A549 (cell line): Measurements from ENCODE around the gene ERN1. TPM values are rescaled to one million over a fixed set of nuclear protein-coding genes. Genes with fewer than 3 reads are reported as not detected.

Source experiments
- ATAC-seq, 2 experiments: fragments of 200-7000 bp in 1 of 2; fragments of >200 bp in 1 of 2; cut with Nextera tagmentation in 1 of 2; cut with Tn5 transposase in 1 of 2; 3 replicates each; pipeline versions ENCODE4 v1.8.0 to v1.9.1; 2018 to 2020; ENCODE audit warnings: mild to moderate bottlenecking in 1 of 2, moderate library complexity in 1 of 2
- CTCF ChIA-PET: fragments of 300-600 bp; sonication (Branson Sonifier 250); formaldehyde crosslinking; extraction: SDS; loops from one replicate; lab custom pipeline; 2021; ENCODE audit warnings: antibody characterized with exemption, inconsistent platforms; lab: Yijun Ruan, JAX
- POLR2A ChIA-PET: fragments of 350-600 bp; formaldehyde crosslinking; extraction: SDS; loops from one replicate; lab custom pipeline; 2021; ENCODE audit warnings: antibody characterized with exemption, inconsistent platforms; lab: Yijun Ruan, JAX
- DNase-seq, 2 experiments: peaks; one replicate each; pipeline versions ENCODE4 v3.0.0 to v3.0.0-alpha.2; 2011 to 2016; ENCODE audit warnings: low read depth in 1 of 2, low spot score in 1 of 2
- FAIRE-seq: peaks from 2 replicates; lab custom pipeline; 2011; peaks lifted over from hg19 to GRCh38; lab: Jason Lieb, UNC
- H3K27ac ChIP-seq, 2 experiments: fragments of >200 bp; sonication (Bioruptor Twin); formaldehyde crosslinking; 3 replicates each; pipeline ENCODE4 v1.5.1; 2016 to 2017
- H3K4me1 ChIP-seq: fragments of >200 bp; sonication (Bioruptor Twin); formaldehyde crosslinking; 3 replicates; pipeline ENCODE4 v1.6.1; 2016
- H3K4me2 ChIP-seq: fragments of >200 bp; sonication (Bioruptor Twin); formaldehyde crosslinking; 3 replicates; pipeline ENCODE4 v1.6.1; 2016
- H3K4me3 ChIP-seq: fragments of >200 bp; sonication (Bioruptor Twin); formaldehyde crosslinking; 3 replicates; pipeline ENCODE4 v1.5.1; 2016
- H3K9me3 ChIP-seq: fragments of >200 bp; sonication (Bioruptor Twin); formaldehyde crosslinking; 3 replicates; pipeline ENCODE4 v1.6.1; 2016
- FOSB ChIP-seq: fragments of 250-450 bp; sonication (Bioruptor Pico); IDR thresholded peaks from 2 replicates; pipeline ENCODE4 v1.5.0; 2020; ENCODE audit warnings: mild to moderate bottlenecking, moderate library complexity
- FOXS1 ChIP-seq: fragments of 250-450 bp; sonication (Bioruptor Pico); IDR thresholded peaks from 2 replicates; pipeline ENCODE4 v1.5.0; 2020; ENCODE audit warnings: mild to moderate bottlenecking, moderate library complexity
- GATA3 ChIP-seq: IDR thresholded peaks from 2 replicates; pipeline ENCODE4 v1.6.1; 2012; ENCODE audit warnings: borderline replicate concordance
- HMGXB4 ChIP-seq: fragments of 250-450 bp; sonication (Bioruptor Pico); IDR thresholded peaks from 2 replicates; pipeline ENCODE4 v1.5.0; 2021; ENCODE audit warnings: mild to moderate bottlenecking, moderate library complexity, borderline replicate concordance
- HOXA7 ChIP-seq: fragments of 250-450 bp; sonication (Bioruptor Pico); IDR thresholded peaks from 2 replicates; pipeline ENCODE4 v1.5.0; 2020; ENCODE audit warnings: mild to moderate bottlenecking, moderate library complexity
- HOXB13 ChIP-seq: fragments of 250-450 bp; sonication (Bioruptor Pico); IDR thresholded peaks from 2 replicates; pipeline ENCODE4 v1.5.0; 2020; ENCODE audit warnings: low read depth, mild to moderate bottlenecking, moderate library complexity
- JUN ChIP-seq, 2 experiments: fragments of >200 bp; sonication (Bioruptor Twin); formaldehyde crosslinking; IDR thresholded peaks; 2 replicates in 1 of 2; 3 replicates in 1 of 2; pipeline ENCODE4 v1.6.1; 2016 to 2017
- JUNB ChIP-seq: fragments of >200 bp; sonication (Bioruptor Twin); formaldehyde crosslinking; IDR thresholded peaks from 2 replicates; pipeline ENCODE4 v1.6.1; 2016
- MAZ ChIP-seq: fragments of 150-350 bp; IDR thresholded peaks from 2 replicates; pipeline ENCODE4 v1.6.1; 2014; ENCODE audit warnings: antibody characterized with exemption, low read depth, low read length, borderline replicate concordance
- NR3C1 ChIP-seq: fragments of >200 bp; sonication (Bioruptor Twin); formaldehyde crosslinking; IDR thresholded peaks from 3 replicates; pipeline ENCODE4 v1.6.1; 2017
- PHF8 ChIP-seq: fragments of 200-600 bp; sonication (generic); IDR thresholded peaks from 2 replicates; pipeline ENCODE4 v1.6.1; 2016; ENCODE audit warnings: low read depth, mild to moderate bottlenecking, antibody characterized with exemption, moderate library complexity, borderline replicate concordance
- RAD21 ChIP-seq, 2 experiments: fragments of >200 bp in 1 of 2; sonication (Bioruptor Twin) in 1 of 2; formaldehyde crosslinking in 1 of 2; IDR thresholded peaks in 1 of 2; conservative IDR thresholded peaks in 1 of 2; 2 replicates in 1 of 2; 3 replicates in 1 of 2; pipeline ENCODE4 v1.6.1; 2012 to 2018; ENCODE audit warnings: inconsistent platforms in 1 of 2
- RARB ChIP-seq: fragments of 250-450 bp; sonication (Bioruptor Pico); IDR thresholded peaks from 2 replicates; pipeline ENCODE4 v1.8.0; 2021; ENCODE audit warnings: mild to moderate bottlenecking, moderate library complexity
- REST ChIP-seq: fragments of 200-600 bp; sonication (generic); IDR thresholded peaks from 2 replicates; pipeline ENCODE4 v1.6.1; 2016; ENCODE audit warnings: antibody characterized with exemption, mild to moderate bottlenecking, moderate library complexity
- RFX5 ChIP-seq: fragments of 450-650 bp; IDR thresholded peaks from 2 replicates; pipeline ENCODE4 v1.7.1; 2014; ENCODE audit warnings: antibody characterized with exemption, mild to moderate bottlenecking, moderate library complexity
- RNF2 ChIP-seq: fragments of 200-600 bp; sonication (generic); IDR thresholded peaks from 2 replicates; pipeline ENCODE4 v1.6.1; 2016; ENCODE audit warnings: low read depth, mild to moderate bottlenecking, antibody characterized with exemption, moderate library complexity, borderline replicate concordance
- TFCP2L1 ChIP-seq: fragments of 250-450 bp; sonication (Bioruptor Pico); IDR thresholded peaks from 2 replicates; pipeline ENCODE4 v1.5.0; 2021; ENCODE audit warnings: mild to moderate bottlenecking
- ZFP36 ChIP-seq: fragments of 450-650 bp; IDR thresholded peaks from 2 replicates; pipeline ENCODE4 v1.6.1; 2014; ENCODE audit warnings: borderline replicate concordance; ENCODE audit not compliant: partially characterized antibody
- WGBS: methylation state at CpG from one replicate; pipeline ENCODE4 v1.1.6; 2017; ENCODE audit errors: missing lambda C conversion rate; 5-methylcytosine and 5-hydroxymethylcytosine counted together
- polyA plus RNA-seq, 4 experiments: library from polyadenylated mRNA; depleted of rRNA in 3 of 4; stranded (reverse); fragments of >200 nt; fragmentation: RNase III in 1 of 4; extraction: RNeasy Plus Mini Kit Qiagen cat#74134 plus additional on column Dnase treatment in 1 of 4; gene quantifications; 2 replicates in 3 of 4; 3 replicates in 1 of 4; pipeline ENCODE4 v1.2.3, GENCODE V29; 2011 to 2017

The ERN1 gene
- polyA plus RNA-seq, 2 of the 4 experiments (the other 2 are of a cell fraction): 4.1 to 19.8 TPM

GRCh38 chr17:64135000-64135399, 5.1 kb upstream of the ERN1 start:
- POLR2A ChIA-PET: no interaction called here

GRCh38 chr17:64134216-64134970, 4.4 kb upstream of the ERN1 start:
- WGBS: 57% methylated on average over 6 of the region's 6 CpGs

More at GRCh38 chr17:64135000-64135399, 5.1 kb upstream of the ERN1 start:
- Histone ChIP-seq H3K4me3 (no peak overlapping the region), H3K27ac (no peak overlapping the region), H3K4me1 (peaks cover 6% of the 10 kb centered on the region), H3K4me2 (no peak overlapping the region), H3K9me3 (no peaks in the 10 kb centered on the region)
- ATAC-seq (no peak), FAIRE-seq (no peak), DNase-seq (no peak)
- 68% methylated on average over 6 of the region's 6 CpGs for WGBS
- no peak for TF ChIP-seq GATA3
- TF ChIP-seq TFCP2L1: no peak
- TF ChIP-seq REST: no peak
- no peak for TF ChIP-seq PHF8
- TF ChIP-seq FOSB (CRISPR knock-in tag): no peak
- no peak for TF ChIP-seq RAD21 (conservative IDR thresholded peaks at IDR 0.05 in 1 of 2, IDR thresholded peaks at IDR 0.05 in 1 of 2)
- TF ChIP-seq RARB (CRISPR knock-in tag): no peak
- no peak for TF ChIP-seq FOXS1 (CRISPR knock-in tag)
- no peak for TF ChIP-seq JUN (IDR thresholded peaks at IDR 0.05)
- no peak for TF ChIP-seq HMGXB4 (CRISPR knock-in tag)
- no peak for TF ChIP-seq HOXB13 (CRISPR knock-in tag)
- TF ChIP-seq ZFP36: no peak
- TF ChIP-seq NR3C1: no peak
- TF ChIP-seq MAZ: no peak
- CTCF ChIA-PET: interaction anchor here (0.7 to 29.0 kb wide), 25 partner anchors 10 to 276 kb away, joined by 3 to 863 read pairs (median 24); partner anchors contain the start of genes CSHL1, GH1, ICAM2 and PRR29

More at GRCh38 chr17:64134216-64134970, 4.4 kb upstream of the ERN1 start:
- H3K4me2 ChIP-seq: no peak overlapping the region
- FAIRE-seq: no peak
- peaks cover 6% of the 10 kb centered on the region for H3K4me1 ChIP-seq
- no peak for ATAC-seq
- H3K9me3 ChIP-seq: no peaks in the 10 kb centered on the region
- ChIA-PET POLR2A (interaction anchor here (1.0 to 1.8 kb wide), 5 partner anchors 11 to 215 kb away, joined by 3 to 40 read pairs (median 7); partner anchors contain the start of gene GH1), CTCF (interaction anchor here (0.6 to 29.0 kb wide), 70 partner anchors 10 to 275 kb away, joined by 3 to 863 read pairs (median 6); partner anchors contain the start of genes CSHL1, GH1, ICAM2 and PRR29)
- no peak overlapping the region for H3K4me3 ChIP-seq
- no peak for TF ChIP-seq RFX5
- no peak for TF ChIP-seq JUNB
- TF ChIP-seq HOXA7 (CRISPR knock-in tag): no peak
- TF ChIP-seq RNF2: no peak
- DNase-seq: no peak
- no peak overlapping the region for H3K27ac ChIP-seq
